OCI-LY3 (cell line): ENCODE measurements around the gene MEN1.
"Not testable (repeated sequence)": the region's sequence is repeated elsewhere in the genome, so short reads cannot be mapped to it uniquely, and the experiment has no call there.

Experiments used
- H2AFZ ChIP-seq: fragments of 200-600, 300-600 bp; shearing (Covaris generic); 2 replicates; pipeline ENCODE4 v1.6.0; 2014; ENCODE audit warnings: antibody characterized with exemption, low read depth, low read length
- H3K27ac ChIP-seq: fragments of 200-600, 300-600 bp; sonication (generic); 2 replicates; pipeline ENCODE4 v1.5.1; 2014; ENCODE audit warnings: mild to moderate bottlenecking, low read length, moderate library complexity, mixed read lengths
- H3K27me3 ChIP-seq: fragments of 200-600, 300-600 bp; sonication (generic); 2 replicates; pipeline ENCODE4 v1.6.1; 2014; ENCODE audit warnings: low read depth, low read length, mixed read lengths
- H3K36me3 ChIP-seq: fragments of 200-600, 300-600 bp; sonication (generic); replicated peaks from 2 replicates; pipeline ENCODE3; 2014; ENCODE audit warnings: low read depth, low read length, mixed read lengths
- H3K4me1 ChIP-seq: fragments of 300-600, 200-600 bp; sonication (generic); 2 replicates; pipeline ENCODE4 v1.6.1; 2014; ENCODE audit warnings: low read length, mixed read lengths
- H3K4me2 ChIP-seq: fragments of 200-600, 300-600 bp; sonication (generic); 2 replicates; pipeline ENCODE4 v1.6.1; 2014; ENCODE audit warnings: low read length, mixed read lengths
- H3K4me3 ChIP-seq: fragments of 300-600, 200-600 bp; sonication (generic); 2 replicates; pipeline ENCODE4 v1.5.1; 2014; ENCODE audit warnings: antibody characterized with exemption, mild to moderate bottlenecking, low read length, moderate library complexity
- H3K79me2 ChIP-seq: fragments of 300-600, 200-600 bp; shearing (Covaris generic); 2 replicates; pipeline ENCODE4 v1.6.1; 2014; ENCODE audit warnings: mild to moderate bottlenecking, low read length, mixed read lengths
- H3K9ac ChIP-seq: fragments of 300-600, 200-600 bp; shearing (Covaris generic); 2 replicates; pipeline ENCODE4 v1.6.0; 2014; ENCODE audit warnings: mild to moderate bottlenecking, low read length, moderate library complexity
- H3K9me3 ChIP-seq: fragments of 200-600, 300-600 bp; shearing (Covaris generic); 2 replicates; pipeline ENCODE4 v1.6.1; 2014; ENCODE audit warnings: low read length, mixed read lengths; ENCODE audit not compliant: insufficient read depth
- H4K20me1 ChIP-seq: fragments of 200-600, 300-600 bp; sonication (generic); 2 replicates; pipeline ENCODE4 v1.6.1; 2016; ENCODE audit warnings: low read length, mixed read lengths; ENCODE audit not compliant: insufficient read depth
- EZH2phosphoT487 ChIP-seq: fragments of 200-600 bp; shearing (Covaris generic); IDR thresholded peaks from 2 replicates; pipeline ENCODE4 v1.6.1; 2018; ENCODE audit warnings: antibody characterized with exemption, mixed run types, low read depth
- TF ChIP-seq, protein P1 (sequence below): fragments of 200-600, 300-600 bp; sonication (generic); IDR thresholded peaks from 2 replicates; pipeline ENCODE4 v1.5.1; 2014; ENCODE audit warnings: antibody characterized with exemption, low read length, low read depth

Gene MEN1

DNA sequence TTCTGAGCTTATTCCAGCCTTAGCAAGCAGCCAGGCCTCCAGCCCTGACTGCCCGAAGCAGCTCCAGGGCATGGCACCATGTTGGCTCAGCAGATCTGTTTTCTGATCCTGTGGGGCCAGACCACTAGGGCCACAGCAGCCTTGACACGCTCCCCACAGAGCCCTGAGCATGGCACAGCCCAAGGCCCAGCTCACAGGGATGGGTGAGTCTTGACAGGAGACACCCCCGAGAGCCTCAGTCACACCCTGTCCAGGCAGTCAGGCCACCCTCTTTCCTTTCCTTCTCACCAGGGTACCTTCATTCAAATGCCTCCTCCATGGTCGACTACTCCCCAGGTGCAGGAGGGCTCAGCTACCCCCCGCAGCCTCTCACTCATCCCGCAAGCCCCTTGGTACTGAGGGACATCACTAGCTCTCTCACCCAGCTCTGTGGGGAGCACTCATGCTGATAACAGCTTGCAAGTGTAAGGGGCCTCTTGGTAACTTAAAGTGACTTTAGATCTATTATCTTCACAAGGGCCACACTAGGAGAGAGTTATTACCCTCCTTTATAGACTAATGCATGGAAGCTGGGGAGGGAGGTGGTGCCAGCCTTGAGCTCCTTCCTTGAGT, 38.0 kb upstream of the MEN1 start:
- peaks cover 71% of the 10 kb centered on the region for H3K4me1 ChIP-seq
- TF ChIP-seq, protein P1, sequence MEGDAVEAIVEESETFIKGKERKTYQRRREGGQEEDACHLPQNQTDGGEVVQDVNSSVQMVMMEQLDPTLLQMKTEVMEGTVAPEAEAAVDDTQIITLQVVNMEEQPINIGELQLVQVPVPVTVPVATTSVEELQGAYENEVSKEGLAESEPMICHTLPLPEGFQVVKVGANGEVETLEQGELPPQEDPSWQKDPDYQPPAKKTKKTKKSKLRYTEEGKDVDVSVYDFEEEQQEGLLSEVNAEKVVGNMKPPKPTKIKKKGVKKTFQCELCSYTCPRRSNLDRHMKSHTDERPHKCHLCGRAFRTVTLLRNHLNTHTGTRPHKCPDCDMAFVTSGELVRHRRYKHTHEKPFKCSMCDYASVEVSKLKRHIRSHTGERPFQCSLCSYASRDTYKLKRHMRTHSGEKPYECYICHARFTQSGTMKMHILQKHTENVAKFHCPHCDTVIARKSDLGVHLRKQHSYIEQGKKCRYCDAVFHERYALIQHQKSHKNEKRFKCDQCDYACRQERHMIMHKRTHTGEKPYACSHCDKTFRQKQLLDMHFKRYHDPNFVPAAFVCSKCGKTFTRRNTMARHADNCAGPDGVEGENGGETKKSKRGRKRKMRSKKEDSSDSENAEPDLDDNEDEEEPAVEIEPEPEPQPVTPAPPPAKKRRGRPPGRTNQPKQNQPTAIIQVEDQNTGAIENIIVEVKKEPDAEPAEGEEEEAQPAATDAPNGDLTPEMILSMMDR, result no peak
- TF ChIP-seq EZH2phosphoT487, result no peak
- no peaks in the 10 kb centered on the region for H3K79me2 ChIP-seq
- H2AFZ ChIP-seq, result no peak overlapping the region
- H4K20me1 ChIP-seq, result no peaks in the 10 kb centered on the region
- peak overlapping the region; percentile 99 for H3K27ac ChIP-seq
- H3K4me3 ChIP-seq, result peak overlapping the region; percentile 17
- no peaks in the 10 kb centered on the region for H3K9me3 ChIP-seq
- peaks cover 4% of the 10 kb centered on the region; the same call in 1 of the 2 replicates for H3K27me3 ChIP-seq
- peak overlapping the region; percentile 56; the same call in 1 of the 2 replicates for H3K9ac ChIP-seq
- H3K4me2 ChIP-seq, result peak overlapping the region; percentile 63
- H3K36me3 ChIP-seq, result no peaks in the 10 kb centered on the region

DNA sequence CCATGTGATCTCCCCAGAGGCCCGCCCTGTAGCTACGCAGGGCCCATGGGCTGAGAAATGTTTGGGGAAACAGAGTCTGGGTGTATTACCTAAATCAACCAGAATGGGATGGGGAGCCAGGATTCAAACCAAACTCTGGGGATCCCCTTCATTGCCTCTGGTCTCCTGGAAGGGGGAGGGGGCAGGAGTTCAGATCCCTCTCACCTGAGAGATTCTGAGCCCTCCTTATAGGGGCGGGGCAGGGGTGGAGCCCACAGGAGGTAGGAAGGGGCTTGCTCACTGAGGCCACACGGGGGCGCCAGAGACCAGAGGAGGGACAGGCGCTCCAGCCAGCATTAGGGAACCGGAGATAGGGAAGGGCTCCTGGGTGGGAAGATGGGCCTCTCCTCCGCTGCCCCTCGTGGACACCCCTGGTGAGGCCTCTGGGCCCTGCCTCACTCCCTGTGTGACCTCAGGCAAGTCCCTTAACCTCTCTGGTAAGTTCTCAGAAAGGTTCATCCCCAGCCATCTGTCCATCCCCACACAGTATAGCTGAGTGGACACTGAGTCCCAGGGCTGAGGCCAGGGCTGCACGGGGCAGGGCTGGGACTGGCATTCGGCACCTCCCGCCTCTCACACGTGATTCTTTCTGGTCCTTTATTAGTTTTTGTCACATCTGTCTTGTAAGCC, 36.8 kb upstream of the MEN1 start:
- Histone ChIP-seq H3K27me3 (peaks cover 4% of the 10 kb centered on the region; the same call in 1 of the 2 replicates), H3K27ac (no peak overlapping the region), H3K4me3 (no peak overlapping the region), H3K36me3 (no peaks in the 10 kb centered on the region), H4K20me1 (no peaks in the 10 kb centered on the region), H3K4me1 (peaks cover 60% of the 10 kb centered on the region), H3K79me2 (no peaks in the 10 kb centered on the region), H3K9me3 (no peaks in the 10 kb centered on the region), H3K9ac (peak overlapping the region; percentile 16; the same call in 1 of the 2 replicates), H3K4me2 (peak overlapping the region; percentile 25), H2AFZ (no peak overlapping the region)
- TF ChIP-seq, protein P1, result peak; percentile 95
- TF ChIP-seq EZH2phosphoT487, result no peak

DNA sequence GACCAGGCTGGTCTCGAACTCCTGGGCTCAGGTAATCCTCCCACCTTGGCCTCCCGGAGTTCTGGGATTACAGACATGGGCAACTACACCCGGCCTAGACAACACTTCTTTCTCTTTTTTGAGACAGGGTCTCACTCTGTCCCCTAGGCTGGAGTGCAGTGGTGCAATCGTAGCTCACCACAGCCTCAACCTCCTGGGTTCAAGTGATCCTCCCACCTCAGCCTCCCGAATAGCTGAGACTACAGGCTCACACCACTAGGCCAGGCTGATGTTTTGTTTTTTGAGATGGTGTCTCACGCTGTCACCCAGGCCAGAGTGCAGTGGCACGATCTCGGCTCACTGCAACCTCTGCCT, 35.4 kb upstream of the MEN1 start:
- H4K20me1 ChIP-seq, H3K4me3 ChIP-seq, H3K9ac ChIP-seq, H3K27me3 ChIP-seq, H3K79me2 ChIP-seq, H3K9me3 ChIP-seq, H2AFZ ChIP-seq, H3K4me2 ChIP-seq, H3K27ac ChIP-seq, H3K36me3 ChIP-seq: not testable (repeated sequence)
- peaks cover 47% of the 10 kb centered on the region for H3K4me1 ChIP-seq

DNA sequence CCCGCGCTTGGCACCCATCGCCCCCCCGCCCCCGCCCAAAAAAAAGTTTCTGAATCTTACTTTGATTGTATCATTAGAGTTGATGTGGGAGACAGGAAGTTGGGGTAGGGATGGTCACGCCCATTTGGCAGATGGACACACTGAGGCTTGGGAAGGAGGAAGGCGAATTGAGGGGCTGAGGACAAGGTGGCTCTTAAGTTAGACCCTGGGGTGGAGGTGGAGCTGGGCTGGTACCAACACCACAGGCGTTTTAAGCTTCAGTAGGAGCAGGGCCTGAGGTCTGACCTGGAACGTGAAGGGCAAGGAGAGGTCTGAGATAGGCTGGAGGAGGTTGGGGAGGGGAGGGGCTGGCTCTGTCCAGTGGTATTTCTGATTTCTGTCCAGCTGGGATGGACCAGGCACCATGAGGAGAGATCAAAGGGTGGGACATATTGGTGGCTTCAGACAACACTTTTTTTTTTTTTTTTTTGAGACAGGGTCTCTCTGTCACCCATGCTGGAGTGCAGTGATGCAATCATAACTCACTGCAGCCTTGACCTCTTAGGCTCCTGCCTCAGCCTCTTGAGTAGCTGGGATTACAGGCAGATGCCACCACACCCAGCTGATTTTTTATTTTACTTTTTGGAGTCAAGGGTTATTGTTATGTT, 34.9 kb upstream of the MEN1 start:
- H3K4me2 ChIP-seq, result peak overlapping the region; percentile 68
- no peak for TF ChIP-seq EZH2phosphoT487
- TF ChIP-seq, protein P1, result no peak
- no peak overlapping the region for H3K27ac ChIP-seq

More for the DNA sequence above, 34.9 kb upstream of the MEN1 start:
- H2AFZ ChIP-seq, result peak overlapping the region; percentile 79
- H3K9ac ChIP-seq, result peak overlapping the region; percentile 47; the same call in 1 of the 2 replicates
- H3K27me3 ChIP-seq, result peaks cover 4% of the 10 kb centered on the region; the same call in 1 of the 2 replicates
- H3K36me3 ChIP-seq, result no peaks in the 10 kb centered on the region
- H3K4me3 ChIP-seq, result peak overlapping the region; percentile 79
- H3K4me1 ChIP-seq, result peaks cover 42% of the 10 kb centered on the region
- H3K79me2 ChIP-seq, result no peaks in the 10 kb centered on the region
- H3K9me3 ChIP-seq, result no peaks in the 10 kb centered on the region
- H4K20me1 ChIP-seq, result no peaks in the 10 kb centered on the region
